GM21526 (cell line): ENCODE measurements around the gene ATP13A2.
A peak's percentile ranks its signal among the peaks of the same experiment; 100 is the strongest.
"Not testable (repeated sequence)": the region's sequence is repeated elsewhere in the genome, so short reads cannot be mapped to it uniquely, and the experiment has no call there.

ENCODE experiments used
- ATAC-seq: cut with Tn5 transposase; IDR thresholded peaks from one replicate; pipeline ENCODE4 v1.9.1; 2021; ENCODE audit warnings: moderate library complexity; ENCODE audit not compliant: unreplicated experiment, low FRiP score

The ATP13A2 gene

GRCh38 chr1:16964169-16964568, 47.6 kb downstream of the ATP13A2 start:
- not testable (repeated sequence) for ATAC-seq

DNA sequence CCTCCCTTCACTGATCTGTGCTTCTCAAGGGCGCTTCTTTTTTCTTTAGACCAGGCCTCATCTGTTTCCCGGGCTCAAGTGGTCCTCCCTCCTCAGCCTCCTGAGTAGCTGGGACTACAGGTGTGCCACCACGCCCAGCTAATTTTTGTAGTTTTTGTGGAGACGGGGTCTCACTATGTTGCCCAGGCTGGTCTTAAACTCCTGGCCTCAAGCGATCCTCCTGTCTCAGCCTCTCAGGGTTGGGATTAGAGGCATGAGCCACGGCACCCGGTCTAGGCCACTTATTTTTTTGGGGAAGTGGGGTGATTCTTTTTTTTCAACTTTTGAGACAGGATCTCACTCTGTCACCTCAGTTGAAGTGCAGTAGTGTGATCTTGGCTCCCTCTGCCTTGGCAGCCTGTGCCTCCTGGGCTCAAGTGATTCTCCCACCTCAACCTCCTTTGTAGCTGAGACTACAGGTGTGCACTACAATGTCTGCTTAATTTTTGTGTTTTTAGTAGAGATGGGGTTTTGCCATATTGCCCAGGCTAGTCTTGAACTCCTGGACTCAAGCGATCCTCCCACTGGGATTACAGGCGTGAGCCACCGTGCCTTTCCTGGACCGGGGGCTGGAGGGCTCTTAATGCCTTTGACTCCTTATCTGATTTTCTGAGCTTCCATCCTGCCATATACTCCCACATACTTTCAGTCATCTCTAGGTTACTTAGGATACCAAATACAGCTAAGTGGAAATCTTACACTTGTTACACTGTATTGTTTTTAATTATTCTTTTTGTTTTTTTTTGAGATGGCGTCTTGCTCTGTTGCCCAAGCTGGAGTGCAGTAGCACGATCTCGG, 50.2 kb downstream of the ATP13A2 start:
- no peak for ATAC-seq

DNA sequence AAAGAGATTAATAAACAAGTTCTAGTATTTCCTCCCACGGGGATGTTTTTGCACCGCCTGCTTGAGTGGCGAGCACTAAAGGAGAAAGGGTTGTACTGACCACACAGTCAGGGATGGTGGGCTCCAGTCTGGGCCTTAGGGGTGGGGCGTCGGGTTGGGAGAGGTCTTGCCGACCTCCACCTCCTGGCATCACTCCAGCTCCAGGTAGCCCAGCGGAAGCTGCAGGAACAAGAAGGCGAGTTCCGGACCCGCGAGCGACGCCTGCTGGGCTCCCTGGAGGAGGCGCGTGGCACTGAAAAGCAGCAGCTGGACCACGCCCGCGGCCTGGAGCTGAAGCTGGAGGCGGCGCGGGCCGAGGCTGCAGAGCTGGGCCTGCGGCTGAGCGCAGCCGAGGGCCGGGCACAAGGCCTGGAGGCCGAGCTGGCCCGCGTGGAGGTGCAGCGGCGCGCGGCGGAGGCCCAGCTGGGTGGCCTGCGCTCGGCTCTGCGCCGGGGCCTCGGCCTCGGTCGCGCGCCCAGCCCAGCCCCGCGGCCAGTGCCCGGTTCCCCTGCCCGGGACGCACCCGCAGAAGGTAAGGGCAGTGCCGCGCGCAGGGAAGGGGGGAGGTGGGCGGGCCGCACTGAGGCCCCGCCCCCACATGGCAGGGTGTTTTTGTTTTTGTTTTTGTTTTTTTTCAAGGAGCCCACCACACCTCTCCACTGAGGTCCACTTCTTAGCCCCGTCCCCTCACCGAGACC, 51.0 kb downstream of the ATP13A2 start:
- ATAC-seq: peak; percentile 80

GRCh38 chr1:16958475-16958874, 53.3 kb downstream of the ATP13A2 start:
- no peak for ATAC-seq

GRCh38 chr1:16957731-16958130, 54.0 kb downstream of the ATP13A2 start:
- no peak for ATAC-seq

- ATAC-seq: no peak
Observed at GRCh38 chr1:16956775-16957174, 55.0 kb downstream of the ATP13A2 start.

DNA sequence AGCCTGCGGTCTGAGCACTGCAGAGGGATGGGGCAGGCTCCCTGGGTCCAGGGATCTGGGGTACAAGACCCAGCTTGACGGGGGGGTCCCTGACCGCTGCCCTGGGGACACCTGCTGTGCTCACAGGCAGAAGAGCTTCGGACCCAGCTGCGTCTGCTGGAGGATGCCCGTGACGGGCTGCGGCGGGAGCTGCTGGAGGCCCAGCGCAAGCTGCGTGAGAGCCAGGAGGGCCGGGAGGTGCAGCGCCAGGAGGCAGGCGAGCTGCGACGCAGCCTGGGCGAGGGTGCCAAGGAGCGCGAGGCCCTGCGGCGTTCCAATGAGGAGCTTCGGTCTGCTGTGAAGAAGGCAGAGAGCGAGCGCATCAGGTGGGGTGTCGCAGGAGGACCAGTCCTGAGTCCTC, 56.5 kb downstream of the ATP13A2 start:
- no peak for ATAC-seq

GRCh38 chr1:16954579-16954978, 57.1 kb downstream of the ATP13A2 start:
- ATAC-seq: no peak

DNA sequence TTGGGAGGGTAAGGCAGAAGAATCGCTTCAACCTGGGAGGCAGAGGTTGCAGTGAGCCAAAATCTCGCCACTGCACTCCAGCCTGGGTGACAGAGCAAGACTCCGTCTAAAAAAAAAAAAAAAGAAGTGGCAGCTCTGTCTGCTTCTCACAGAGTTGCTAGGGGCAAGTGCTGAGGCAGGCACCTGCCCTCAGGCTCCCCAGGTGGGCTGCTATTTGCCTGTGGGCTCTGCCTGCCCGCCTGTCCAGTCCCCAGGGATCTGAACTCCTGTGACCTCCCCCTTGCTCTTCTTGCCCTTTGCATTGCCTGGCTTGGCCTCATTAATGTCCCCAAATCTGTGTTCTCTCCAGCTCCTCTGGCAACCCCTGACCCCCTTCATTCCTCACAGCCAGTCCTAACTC, 59.4 kb downstream of the ATP13A2 start:
- not testable (repeated sequence) for ATAC-seq

DNA sequence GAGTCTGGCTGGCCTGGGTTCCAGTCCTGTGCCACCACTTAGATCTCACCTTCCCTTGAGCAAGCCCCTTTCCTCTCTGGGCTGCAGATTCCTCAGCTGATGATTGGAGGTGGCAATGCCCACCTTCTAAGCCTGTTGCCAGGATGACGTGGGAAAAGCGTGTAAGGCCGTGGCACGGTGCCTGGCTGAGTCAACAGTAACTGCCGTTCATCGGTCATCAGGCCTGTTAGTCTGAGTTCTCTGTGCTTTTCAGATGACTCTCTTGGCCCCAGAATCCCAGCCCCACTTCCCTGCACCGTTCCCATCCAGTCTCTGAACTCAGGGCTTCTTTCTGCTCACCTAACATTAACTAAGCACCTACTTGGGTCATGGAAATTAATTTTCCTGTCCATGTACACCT, 62.7 kb downstream of the ATP13A2 start:
- not testable (repeated sequence) for ATAC-seq

- not testable (repeated sequence) for ATAC-seq
Observed at GRCh38 chr1:16948282-16948891, 63.3 kb downstream of the ATP13A2 start.

DNA sequence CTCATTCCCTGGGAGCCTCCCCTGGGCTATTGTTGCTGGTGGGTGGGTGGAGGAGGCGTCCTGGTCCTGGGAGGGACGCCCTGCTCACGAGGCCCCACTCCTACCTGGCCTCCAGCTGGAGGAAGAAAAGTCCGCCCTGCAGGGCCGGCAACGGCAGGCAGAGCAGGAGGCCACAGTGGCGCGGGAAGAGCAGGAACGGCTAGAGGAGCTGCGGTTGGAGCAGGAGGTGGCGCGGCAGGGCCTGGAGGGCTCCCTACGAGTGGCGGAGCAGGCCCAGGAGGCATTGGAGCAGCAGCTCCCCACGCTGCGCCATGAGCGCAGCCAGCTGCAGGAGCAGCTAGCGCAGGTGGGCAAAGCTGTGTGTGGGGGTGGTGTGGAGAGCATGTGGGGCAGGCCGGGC, 65.1 kb downstream of the ATP13A2 start:
- no peak for ATAC-seq

- ATAC-seq: not testable (repeated sequence)
Observed at GRCh38 chr1:16946185-16946584, 65.5 kb downstream of the ATP13A2 start.

- ATAC-seq: not testable (repeated sequence)
Observed at GRCh38 chr1:16945512-16945911, 66.2 kb downstream of the ATP13A2 start.

GRCh38 chr1:16944038-16944437, 67.7 kb downstream of the ATP13A2 start:
- no peak for ATAC-seq

GRCh38 chr1:16939386-16940180, 72.1 kb downstream of the ATP13A2 start:
- ATAC-seq: not testable (repeated sequence)

DNA sequence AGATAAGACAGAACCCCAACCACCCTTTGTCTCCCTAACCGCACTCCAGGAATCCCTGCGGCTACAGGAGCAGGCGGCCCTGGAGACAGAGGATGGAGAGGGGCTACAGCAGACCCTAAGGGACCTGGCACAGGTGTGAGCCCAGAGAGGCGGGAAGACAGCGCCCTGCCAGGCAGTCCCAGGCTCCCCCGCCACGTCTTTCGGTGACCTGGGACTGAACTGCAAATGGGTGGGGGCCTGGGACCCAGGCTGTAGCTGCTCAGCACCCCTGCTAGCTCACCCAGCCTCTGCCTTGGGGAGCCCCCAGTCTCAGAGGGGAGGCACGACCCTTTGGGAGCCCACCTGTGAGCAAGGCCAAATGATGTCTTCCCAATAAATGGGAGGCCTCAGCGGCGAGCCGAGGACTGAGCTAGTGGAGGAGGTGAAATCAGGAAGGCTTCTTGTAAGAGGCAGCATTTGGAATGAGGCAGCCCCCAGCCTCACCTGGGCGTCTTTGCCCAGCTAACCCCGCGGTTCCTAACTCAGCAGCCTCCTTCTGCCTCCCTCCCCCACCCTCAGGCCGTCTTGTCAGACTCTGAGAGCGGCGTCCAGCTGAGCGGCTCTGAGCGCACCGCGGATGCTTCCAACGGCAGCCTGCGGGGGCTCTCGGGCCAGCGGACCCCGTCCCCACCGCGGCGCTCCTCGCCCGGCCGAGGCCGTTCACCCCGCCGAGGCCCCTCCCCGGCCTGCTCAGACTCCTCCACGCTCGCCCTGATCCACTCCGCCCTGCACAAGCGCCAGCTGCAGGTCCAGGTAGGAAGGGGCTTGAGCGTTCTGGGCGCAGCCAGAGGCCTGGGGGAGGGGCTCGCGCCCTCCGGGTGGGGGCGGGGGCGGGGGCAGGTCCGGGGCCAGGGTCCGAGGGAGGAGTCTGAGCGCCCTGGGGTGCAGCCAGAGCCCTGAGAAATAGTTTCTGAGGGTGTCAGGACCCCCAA, 73.1 kb downstream of the ATP13A2 start:
- ATAC-seq: no peak

- ATAC-seq: not testable (repeated sequence)
Observed at GRCh38 chr1:16936580-16936979, 75.1 kb downstream of the ATP13A2 start.
